GM12801 (cell line): ENCODE data around the gene TMEM169.

Experiments used
- CTCF ChIP-seq: IDR thresholded peaks from one replicate; pipeline ENCODE4 v1.5.1; 2011; ENCODE audit warnings: control low read depth; ENCODE audit not compliant: insufficient read length; ENCODE audit errors: extremely low read depth

Gene TMEM169

GRCh38 chr2:216114382-216114713 lies 32.6 kb downstream of the TMEM169 start:
- TF ChIP-seq CTCF = no peak

- TF ChIP-seq CTCF = no peak
Observed at GRCh38 chr2:216114714-216115531, 33.2 kb downstream of the TMEM169 start.

- no peak for TF ChIP-seq CTCF
Observed at GRCh38 chr2:216116418-216116817, 34.7 kb downstream of the TMEM169 start.

GRCh38 chr2:216117561-216118340 lies 36.0 kb downstream of the TMEM169 start:
- no peak for TF ChIP-seq CTCF

GRCh38 chr2:216118474-216118873 lies 36.8 kb downstream of the TMEM169 start:
- no peak for TF ChIP-seq CTCF

GRCh38 chr2:216119146-216119545 lies 37.4 kb downstream of the TMEM169 start:
- TF ChIP-seq CTCF = no peak

- TF ChIP-seq CTCF = no peak
Observed at GRCh38 chr2:216119986-216120385, 38.3 kb downstream of the TMEM169 start.
